Hematopoietic multipotent progenitor cell treated with erythropoietin and hydrocortisone succinate and interleukin-3 and kit ligand, for 15 days (in vitro differentiated cells): ENCODE results near the gene PTPRO.
A peak's percentile ranks its signal among the peaks of the same experiment; 100 is the strongest.

Experiments used
- DNase-seq: peaks from one replicate; pipeline ENCODE4 v3.0.0-alpha.2; 2015; ENCODE audit warnings: low spot score

PTPRO gene

GRCh38 chr12:15558915-15559528 lies 236.7 kb downstream of the PTPRO start:
- DNase-seq = no peak

DNA sequence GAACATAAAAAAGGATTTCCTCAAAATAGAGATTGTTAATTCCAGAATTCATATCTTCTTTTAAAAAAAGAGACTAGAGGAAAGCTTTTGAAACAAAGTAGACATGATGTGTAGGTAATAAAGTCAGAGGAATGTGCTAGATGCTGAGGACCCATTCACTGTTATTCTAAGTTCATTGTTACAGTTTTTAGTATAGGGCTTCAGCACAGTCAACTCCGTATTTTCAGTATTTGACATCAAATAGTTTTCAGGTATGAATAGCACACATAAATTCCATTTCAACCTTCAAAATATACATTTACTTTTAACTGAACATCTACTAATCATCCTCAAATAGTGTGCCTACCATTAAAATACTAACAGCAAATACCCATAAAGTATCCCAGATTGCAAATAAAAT lies 239.1 kb downstream of the PTPRO start:
- no peak for DNase-seq

DNA sequence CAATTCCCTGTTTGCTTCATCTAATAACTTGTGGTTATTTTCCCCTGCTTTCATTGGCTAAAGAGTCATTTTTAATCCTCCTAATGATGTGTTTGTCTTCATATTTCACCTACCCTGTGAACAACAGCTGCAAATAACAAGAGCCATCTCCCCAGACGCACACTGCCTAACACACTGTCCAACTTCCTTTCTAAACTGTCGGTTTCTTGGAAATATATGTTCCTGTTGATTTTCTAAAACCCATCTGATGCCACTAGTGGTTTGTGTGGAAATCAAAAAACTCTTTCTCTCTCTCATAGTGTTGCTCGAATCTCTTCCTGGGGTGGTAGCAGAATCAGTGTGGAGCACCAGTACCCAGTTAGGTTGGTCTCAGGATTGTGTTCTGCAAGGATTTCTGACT lies 240.0 kb downstream of the PTPRO start:
- no peak for DNase-seq

GRCh38 chr12:15563663-15564062 lies 241.4 kb downstream of the PTPRO start:
- DNase-seq = no peak

DNA sequence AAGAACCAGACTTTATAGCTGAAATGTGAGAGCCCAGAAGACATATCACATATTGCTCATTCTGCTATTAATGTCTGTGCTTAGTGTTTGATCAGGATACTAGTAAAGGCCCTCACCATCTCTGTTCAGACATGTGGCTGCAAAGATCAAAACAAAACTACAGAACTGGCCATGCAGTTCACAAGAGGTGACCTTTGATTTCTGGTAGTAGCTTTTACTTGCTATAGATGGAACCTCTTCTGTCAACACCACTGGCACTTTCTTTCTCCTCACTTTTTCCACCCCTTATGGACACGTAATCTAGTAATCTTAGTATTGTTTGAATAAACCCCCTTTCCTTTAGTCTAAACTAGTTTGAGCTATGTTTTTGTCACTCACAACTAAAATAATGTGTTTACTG lies 252.0 kb downstream of the PTPRO start:
- no peak for DNase-seq

DNA sequence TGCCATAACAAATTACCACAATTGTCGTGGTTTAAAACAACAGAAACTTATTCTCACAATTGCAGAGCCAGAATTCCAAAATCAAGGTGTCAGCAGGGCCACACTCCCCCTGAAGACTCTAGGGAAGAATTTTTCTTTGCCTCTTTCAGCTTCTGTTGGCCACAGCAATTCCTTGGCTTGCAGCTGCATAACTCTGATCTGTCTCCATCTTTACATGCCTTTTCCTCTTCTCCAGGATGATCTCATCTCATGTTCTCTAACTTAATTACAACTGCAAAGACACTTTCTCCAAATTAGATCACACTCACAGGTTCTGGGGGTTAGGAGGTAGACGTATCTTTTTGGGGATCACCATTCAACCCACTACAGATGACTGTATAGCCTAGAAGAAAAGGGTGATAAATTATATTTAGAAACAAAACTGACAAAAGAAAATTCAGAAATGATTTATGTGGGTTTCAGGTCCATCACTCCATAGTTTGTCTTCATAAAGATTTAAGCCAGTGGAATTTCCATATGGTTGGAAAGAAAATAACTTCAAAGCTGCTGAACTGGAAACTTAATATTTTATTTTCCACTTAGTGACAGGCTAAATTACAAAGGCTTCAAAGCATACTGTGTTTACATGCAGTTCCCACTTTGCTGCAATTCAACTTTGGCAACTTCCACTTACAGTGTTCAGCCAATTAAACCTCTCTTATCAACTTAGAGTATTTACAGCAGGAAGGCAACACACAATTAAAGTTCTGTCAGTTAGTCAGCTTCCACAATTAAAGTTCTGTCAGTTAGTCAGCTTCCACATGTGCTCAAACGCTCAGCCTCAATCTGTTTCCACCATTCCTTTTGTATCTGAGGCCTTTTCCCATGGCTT lies 253.6 kb downstream of the PTPRO start:
- no peak for DNase-seq

GRCh38 chr12:15580431-15580830 lies 258.1 kb downstream of the PTPRO start:
- DNase-seq = no peak

DNA sequence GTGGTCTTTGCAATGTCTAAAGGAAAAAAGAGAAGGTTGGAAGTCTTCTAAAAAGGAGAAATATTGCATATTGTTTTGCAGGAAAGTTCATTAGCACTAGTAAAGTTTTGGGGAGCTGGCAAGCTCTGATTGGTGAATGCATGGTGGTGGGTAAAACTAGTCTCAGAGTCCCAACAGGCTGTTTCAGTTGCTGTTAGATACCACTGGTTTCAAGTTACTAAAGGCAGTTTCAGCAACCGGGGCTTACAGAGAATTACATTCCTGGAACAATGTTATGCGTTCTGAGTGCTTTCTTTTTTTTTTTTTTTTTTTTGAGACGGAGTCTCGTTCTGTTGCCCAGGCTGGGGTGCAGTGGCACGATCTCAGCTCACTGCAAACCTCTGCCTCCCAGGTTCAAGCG lies 258.7 kb downstream of the PTPRO start:
- no peak for DNase-seq

- no peak for DNase-seq
Observed at GRCh38 chr12:15583804-15584203, 261.5 kb downstream of the PTPRO start.

- peak; percentile 33 for DNase-seq
Observed at GRCh38 chr12:15584366-15585041, 262.2 kb downstream of the PTPRO start.

- DNase-seq = no peak
Observed at GRCh38 chr12:15589328-15590032, 267.2 kb downstream of the PTPRO start.

DNA sequence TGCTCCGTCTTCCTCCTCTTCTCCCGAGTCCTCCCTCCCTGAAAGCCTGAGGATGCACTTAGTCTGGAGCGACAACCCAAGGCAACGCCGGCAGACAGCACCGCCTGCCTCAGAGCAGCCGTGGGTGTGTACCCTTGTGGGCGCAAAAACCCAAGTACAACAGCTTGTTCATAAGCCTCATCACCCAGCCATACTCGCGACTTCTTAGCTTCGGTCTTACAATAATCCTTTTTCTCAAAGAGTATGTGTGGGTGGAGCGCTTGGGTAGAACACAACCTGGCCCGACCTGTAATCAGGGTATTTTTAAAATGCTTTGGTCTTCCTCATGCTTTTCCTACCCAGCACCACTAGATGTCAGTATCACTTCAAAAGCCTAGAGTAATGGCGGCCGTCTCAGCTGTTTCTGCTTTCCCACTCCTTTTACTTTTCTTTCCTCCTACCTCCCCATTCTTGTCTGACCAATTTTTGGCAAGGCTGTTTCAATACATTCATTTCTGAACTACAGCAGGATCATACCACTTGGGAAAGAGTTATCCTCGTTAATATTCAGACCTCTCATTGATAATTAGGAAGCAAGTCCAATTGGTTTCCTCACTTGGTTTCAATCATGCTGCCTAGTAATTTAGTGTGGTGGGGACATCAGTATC lies 268.0 kb downstream of the PTPRO start:
- DNase-seq = peak; percentile 71

DNA sequence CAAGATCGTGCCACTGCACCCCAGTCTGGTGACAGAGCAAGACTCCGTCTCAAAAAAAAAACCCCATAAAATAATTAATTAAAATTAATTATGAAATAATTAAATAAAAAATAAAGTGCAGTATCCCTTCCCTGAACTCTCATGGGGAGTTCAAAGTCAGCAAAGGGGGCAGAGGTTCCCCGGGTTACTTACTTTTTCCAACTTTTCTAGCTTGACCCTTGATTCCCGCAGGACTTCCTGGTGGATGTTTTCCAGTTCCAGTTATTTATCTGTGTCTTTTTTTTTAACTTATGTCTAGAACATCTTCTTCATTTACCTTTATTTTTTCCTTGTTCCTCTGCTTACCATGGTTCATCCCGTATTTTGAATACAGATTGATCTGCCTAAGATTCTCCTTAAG lies 269.5 kb downstream of the PTPRO start:
- DNase-seq = no peak

GRCh38 chr12:15592934-15593333 lies 270.6 kb downstream of the PTPRO start:
- DNase-seq = no peak

DNA sequence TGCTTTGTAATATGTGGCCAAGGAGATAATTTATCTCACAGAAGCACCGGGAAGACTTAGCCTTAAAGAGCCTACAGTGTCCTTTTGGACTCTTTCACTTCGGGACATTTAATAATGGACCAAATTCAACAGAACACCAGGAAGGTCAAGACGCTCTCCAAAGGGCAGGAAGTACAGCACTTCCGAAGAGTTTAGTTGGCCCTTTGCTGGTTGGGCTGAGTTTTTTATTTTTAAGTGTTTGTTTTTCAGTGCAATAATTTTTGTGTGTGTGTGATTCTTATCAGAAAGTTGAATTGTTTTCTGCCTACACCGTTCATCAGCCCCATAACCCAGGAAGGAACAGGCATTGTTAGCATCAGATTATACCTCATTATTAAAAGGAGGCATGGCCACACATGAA lies 273.9 kb downstream of the PTPRO start:
- no peak for DNase-seq

DNA sequence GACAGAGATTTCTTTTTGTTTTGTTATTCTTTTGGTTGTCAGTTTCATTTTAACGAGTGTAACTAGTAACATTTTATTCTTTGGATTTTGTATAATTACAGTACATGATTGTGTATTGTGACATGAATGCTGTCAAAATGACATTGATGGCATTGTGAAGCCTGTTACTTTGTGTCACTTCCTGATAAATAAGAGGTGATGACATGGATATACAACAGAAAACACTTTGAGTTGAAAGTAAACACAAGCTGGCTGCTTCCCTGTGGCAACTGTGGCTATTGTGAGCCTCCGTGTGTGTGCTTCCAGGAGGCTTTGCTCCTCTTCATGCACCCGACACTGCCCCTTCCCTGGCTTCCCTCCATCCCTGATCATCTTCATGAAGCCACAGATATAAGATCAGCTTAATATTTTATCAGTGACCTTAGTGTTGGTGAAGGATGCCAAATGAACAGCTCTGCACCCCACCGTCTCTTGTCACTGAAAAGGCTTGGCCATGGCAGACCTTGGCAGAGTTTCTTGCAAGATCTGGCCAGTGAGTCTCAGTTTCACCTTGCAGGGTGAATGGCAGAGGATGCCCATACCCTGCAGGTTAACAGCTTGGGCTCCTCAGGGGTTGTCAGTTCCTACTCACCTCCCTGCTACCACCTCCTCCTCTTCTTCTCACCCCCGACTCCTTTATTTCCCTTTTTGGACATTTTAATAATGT lies 275.0 kb downstream of the PTPRO start:
- DNase-seq = no peak

GRCh38 chr12:15599266-15600037 lies 277.1 kb downstream of the PTPRO start:
- DNase-seq = peak; percentile 11

GRCh38 chr12:15600223-15600935 lies 278.1 kb downstream of the PTPRO start:
- DNase-seq = no peak

GRCh38 chr12:15601210-15601800 lies 279.0 kb downstream of the PTPRO start:
- no peak for DNase-seq
